Keratinocyte (primary cell): ENCODE data around the gene ANKRD36.

Source experiments
- CTCF ChIP-seq, 3 experiments: IDR thresholded peaks in 1 of 3; conservative IDR thresholded peaks in 1 of 3; optimal IDR thresholded peaks in 1 of 3; 2 replicates in 2 of 3; 3 replicates in 1 of 3; pipeline versions ENCODE3 to v1.5.1; 2011; ENCODE audit warnings: low read length in 3 of 3, mild to moderate bottlenecking in 3 of 3, moderate library complexity in 2 of 3, control low read depth in 1 of 3, inconsistent platforms in 1 of 3; ENCODE audit not compliant: insufficient read depth in 2 of 3; ENCODE audit errors: extremely low read depth in 1 of 3
- EZH2 ChIP-seq: IDR thresholded peaks from one replicate; pipeline ENCODE4 v1.6.1; 2012; ENCODE audit warnings: inconsistent platforms, mild to moderate bottlenecking, low read length, moderate library complexity

GRCh38 chr2:97068074-97068473 is 44.9 kb upstream of the ANKRD36 start:
- TF ChIP-seq CTCF (optimal IDR thresholded peaks at IDR 0.05 in 1 of 3, IDR thresholded peaks at IDR 0.05 in 1 of 3, conservative IDR thresholded peaks at IDR 0.05 in 1 of 3; ENCODE audit: extremely low read depth in 1 of 3, insufficient read depth in 2 of 3, low read length in 3 of 3) (no peak), EZH2 (no peak)
